ENCODE measurements around the gene NUDT16L1. TPM values are rescaled to one million over a fixed set of nuclear protein-coding genes. Genes with fewer than 3 reads are reported as not detected.

The NUDT16L1 gene
- total RNA-seq = 24.5 and 30.2 TPM in 2 replicates

GRCh38 chr16:4693296-4693955, at the start of gene NUDT16L1:
Gene NUDT16L1, plus strand, starts transcription at chr16:4693562. Its CDS starts 165 bp downstream, at chr16:4693727.

GRCh38 chr16:4734063-4734729, 40.8 kb downstream of the NUDT16L1 start, which contains the start of the genes ANKS3 and DNAAF8:
Gene ANKS3, minus strand, starts transcription at chr16:4734271. Its CDS starts 4,122 bp downstream, at chr16:4730149.
Gene DNAAF8, plus strand, starts transcription at chr16:4734537. Its CDS starts 1,978 bp downstream, at chr16:4736515.

Other genes with a start within 250 kb of the NUDT16L1 start
- 57.0 and 85.4 TPM in 2 replicates for gene NMRAL1, start 218.9 kb upstream of the NUDT16L1 start, total RNA-seq
- 118 and 179 TPM in 2 replicates for gene HMOX2, start 217.2 kb upstream of the NUDT16L1 start, total RNA-seq
- gene CDIP1, start 154.8 kb upstream of the NUDT16L1 start, total RNA-seq = 7.9 and 9.1 TPM in 2 replicates
- gene C16orf96, start 137.2 kb upstream of the NUDT16L1 start, total RNA-seq = not detected in 2 replicates
- 3.6 and 9.4 TPM in 2 replicates for gene UBALD1, start 78.7 kb upstream of the NUDT16L1 start, total RNA-seq
- gene MGRN1, start 68.7 kb upstream of the NUDT16L1 start, total RNA-seq = 16.2 and 17.8 TPM in 2 replicates
- gene ANKS3, start 40.7 kb downstream of the NUDT16L1 start, total RNA-seq = 15.3 and 19.6 TPM in 2 replicates
- 0.32 and 0.46 TPM in 2 replicates for gene DNAAF8, start 41.0 kb downstream of the NUDT16L1 start, total RNA-seq
- 5.2 and 6.5 TPM in 2 replicates for gene ZNF500, start 73.6 kb downstream of the NUDT16L1 start, total RNA-seq
- not detected in 2 replicates for gene SEPTIN12, start 94.8 kb downstream of the NUDT16L1 start, total RNA-seq
- gene SMIM22, start 101.8 kb downstream of the NUDT16L1 start, total RNA-seq = not detected in 2 replicates
- gene ROGDI, start 109.1 kb downstream of the NUDT16L1 start, total RNA-seq = 8.4 and 10.0 TPM in 2 replicates
- 46.8 and 67.5 TPM in 2 replicates for gene GLYR1, start 153.7 kb downstream of the NUDT16L1 start, total RNA-seq
- 19.3 and 23.7 TPM in 2 replicates for gene UBN1, start 153.9 kb downstream of the NUDT16L1 start, total RNA-seq
- under 0.01 and 0.46 TPM in 2 replicates for gene PPL, start 243.6 kb downstream of the NUDT16L1 start, total RNA-seq

All from epithelial cell of umbilical artery (primary cell).